Pancreas (tissue), 10 donors: ENCODE measurements around the gene AIG1. TPM values are rescaled to one million over a fixed set of nuclear protein-coding genes. Genes with fewer than 3 reads are reported as not detected.
"Not testable (repeated sequence)": the region's sequence is repeated elsewhere in the genome, so short reads cannot be mapped to it uniquely, and the experiment has no call there.

Source experiments
- ATAC-seq, 4 donors: fragments of 200-7000 bp; cut with Tn5 transposase; one replicate each; pipeline versions ENCODE4 v1.8.0 to v1.9.1; 2020; ENCODE audit warnings: mild to moderate bottlenecking in 4 of 4, moderate library complexity in 4 of 4
- DNase-seq, 6 donors: peaks; one replicate each; pipeline ENCODE4 v3.0.0-alpha.2; 2020
- FAIRE-seq: peaks from 2 replicates; lab custom pipeline; 2012; peaks lifted over from hg19 to GRCh38; lab: Jason Lieb, UNC
- H3K27ac ChIP-seq, 4 donors: fragments of 200-600 bp; sonication (generic); 1 replicate in 3 of 4; 2 replicates in 1 of 4; pipeline versions ENCODE4 v1.5.0 to v1.8.0; 2020
- H3K27me3 ChIP-seq, 4 donors: fragments of 200-600 bp; one replicate each; pipeline ENCODE4 v1.8.0; 2021
- H3K36me3 ChIP-seq, 3 donors: fragments of 200-600 bp; sonication (generic) in 1 of 3; one replicate each; pipeline versions ENCODE4 v1.5.0 to v1.8.0; 2020 to 2021
- H3K4me1 ChIP-seq, 3 donors: fragments of 200-600 bp; one replicate each; pipeline ENCODE4 v1.8.0; 2021
- H3K4me3 ChIP-seq, 4 donors: fragments of 200-600 bp; sonication (generic) in 2 of 4; one replicate each; pipeline versions ENCODE4 v1.5.0 to v1.8.0; 2020 to 2021
- H3K9me3 ChIP-seq, 4 donors: fragments of 200-600 bp; one replicate each; pipeline ENCODE4 v1.8.0; 2021
- WGBS, 2 donors: extraction: QIAGEN DNeasy Blood & Tissue Kit; methylation state at CpG; one replicate each; pipeline ENCODE4 v1.1.7; 2013; 5-methylcytosine and 5-hydroxymethylcytosine counted together
- intact Hi-C, 3 donors: fragments of 100-400 bp; cut with DNase I; formaldehyde crosslinking; loops; one replicate each; pipeline versions ENCODE4 v1.11.1 to v1.14.2; 2022
- polyA plus RNA-seq, 2 donors: library from polyadenylated mRNA; stranded (reverse); fragments of 200-250 nt; gene quantifications; one replicate each; pipeline ENCODE4 v1.2.3, GENCODE V29; 2013
- total RNA-seq, 6 donors: library from RNA; stranded (reverse); fragmentation: NEBNext Ultra II Directional in 4 of 6; extraction: Animal tissue kit (Norgen Biotek cat#: 25700) in 4 of 6; gene quantifications; one replicate each; pipeline versions ENCODE4 v1.2.1 to v1.2.4, GENCODE V29; 2021 to 2023
- TF ChIP-seq, protein P1 (sequence below), 4 donors: fragments of 200-600 bp; sonication (generic) in 3 of 4; IDR thresholded peaks; one replicate each; pipeline versions ENCODE4 v1.5.0 to v1.8.0; 2021; ENCODE audit warnings: antibody characterized with exemption in 4 of 4
- donor health status: healthy with polysubstance abuse.
- donor health status: DM: no; HTN: no; CAD: no; lungs with moderate emphysema.
- donor health status: DM: no; HTN: no; CAD: no.
- donor health status: control.
- donor health status: control.
- donor health status: Bipolar disorder and iron deficiency.
- donor health status: DM: yes; HTN: yes; CAD: no.
- donor health status: DM: no; HTN: no; CAD: no.
- donor health status: DM: no; HTN: no; CAD: no.
- donor health status: DM: yes; HTN: yes; CAD: no.

The AIG1 gene
- total RNA-seq, result 10 to 100 TPM in 4 of 6 donors, 1 to 10 TPM in 2; 8.7 to 18.7 (median 12.8) TPM
- 10 to 100 TPM; 16.5 to 28.9 TPM for polyA plus RNA-seq

GRCh38 chr6:143060806-143061596 is at the start of gene AIG1:
Gene AIG1, plus strand, starts transcription at chr6:143060889. Its CDS starts 37 bp downstream, at chr6:143060926.
- TF ChIP-seq, protein P1, sequence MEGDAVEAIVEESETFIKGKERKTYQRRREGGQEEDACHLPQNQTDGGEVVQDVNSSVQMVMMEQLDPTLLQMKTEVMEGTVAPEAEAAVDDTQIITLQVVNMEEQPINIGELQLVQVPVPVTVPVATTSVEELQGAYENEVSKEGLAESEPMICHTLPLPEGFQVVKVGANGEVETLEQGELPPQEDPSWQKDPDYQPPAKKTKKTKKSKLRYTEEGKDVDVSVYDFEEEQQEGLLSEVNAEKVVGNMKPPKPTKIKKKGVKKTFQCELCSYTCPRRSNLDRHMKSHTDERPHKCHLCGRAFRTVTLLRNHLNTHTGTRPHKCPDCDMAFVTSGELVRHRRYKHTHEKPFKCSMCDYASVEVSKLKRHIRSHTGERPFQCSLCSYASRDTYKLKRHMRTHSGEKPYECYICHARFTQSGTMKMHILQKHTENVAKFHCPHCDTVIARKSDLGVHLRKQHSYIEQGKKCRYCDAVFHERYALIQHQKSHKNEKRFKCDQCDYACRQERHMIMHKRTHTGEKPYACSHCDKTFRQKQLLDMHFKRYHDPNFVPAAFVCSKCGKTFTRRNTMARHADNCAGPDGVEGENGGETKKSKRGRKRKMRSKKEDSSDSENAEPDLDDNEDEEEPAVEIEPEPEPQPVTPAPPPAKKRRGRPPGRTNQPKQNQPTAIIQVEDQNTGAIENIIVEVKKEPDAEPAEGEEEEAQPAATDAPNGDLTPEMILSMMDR (IDR thresholded peaks at IDR 0.05), result no peak
- Histone ChIP-seq H3K4me3 (peak within 1 kb of the TSS; percentile 77 to 89 (median 82)), H3K4me1 (peaks cover 0 to 13% (median 0%) of the 10 kb centered on the region in 3 donors), H3K9me3 (no peaks in the 10 kb centered on the region), H3K36me3 (no peaks in the 10 kb centered on the region), H3K27ac (peak within 1 kb of the TSS; percentile 83 to 97 (median 96)), H3K27me3 (no peaks in the 10 kb centered on the region)
- 2 to 3% methylated on average over 29 to 50 of the region's 50 CpGs for WGBS, 2 donors
- intact Hi-C loops, result no loop called here
- peak; percentile 51 to 88 (median 58) for ATAC-seq
- no peak for FAIRE-seq
- DNase-seq, result peak in 3 of 6 donors; percentile 75 to 92 (median 81)

GRCh38 chr6:143014764-143015163 is 45.9 kb upstream of the AIG1 start:
- H3K27ac ChIP-seq, result no peak overlapping the region
- no peak for ATAC-seq
- H3K4me3 ChIP-seq, result no peak overlapping the region
- no peaks in the 10 kb centered on the region for H3K4me1 ChIP-seq
- H3K27me3 ChIP-seq, result no peaks in the 10 kb centered on the region
- TF ChIP-seq, protein P1 (IDR thresholded peaks at IDR 0.05), result no peak
- DNase-seq, result no peak
- H3K36me3 ChIP-seq, result no peaks in the 10 kb centered on the region
- no peaks in the 10 kb centered on the region for H3K9me3 ChIP-seq
- FAIRE-seq, result no peak
- intact Hi-C loops, result no loop called here
- 69 to 70% methylated on average over 2 of the region's 2 CpGs for WGBS, 2 donors

GRCh38 chr6:143015300-143015706 is 45.4 kb upstream of the AIG1 start:
- WGBS, 2 donors, result 82 to 89% methylated on average over 4 of the region's 4 CpGs
- FAIRE-seq, result no peak
- H3K4me1 ChIP-seq, result no peaks in the 10 kb centered on the region
- TF ChIP-seq, protein P1 (IDR thresholded peaks at IDR 0.05), result no peak
- no peaks in the 10 kb centered on the region for H3K27me3 ChIP-seq
- DNase-seq, result no peak
- H3K27ac ChIP-seq, result no peak overlapping the region
- H3K9me3 ChIP-seq, result no peaks in the 10 kb centered on the region
- no peak for ATAC-seq
- intact Hi-C loops, result no loop called here
- H3K4me3 ChIP-seq, result no peak overlapping the region
- no peaks in the 10 kb centered on the region for H3K36me3 ChIP-seq

- intact Hi-C loops, result no loop called here
- FAIRE-seq (no peak), DNase-seq (no peak), ATAC-seq (no peak)
- no peak overlapping the region for H3K27ac ChIP-seq
- H3K4me1 ChIP-seq, result no peaks in the 10 kb centered on the region
- no peaks in the 10 kb centered on the region for H3K27me3 ChIP-seq
- TF ChIP-seq, protein P1 (IDR thresholded peaks at IDR 0.05), result no peak
- WGBS, 2 donors, result 58 to 71% methylated on average over 5 of the region's 5 CpGs
- no peaks in the 10 kb centered on the region for H3K9me3 ChIP-seq
- no peak overlapping the region for H3K4me3 ChIP-seq
- no peaks in the 10 kb centered on the region for H3K36me3 ChIP-seq
Measured at GRCh38 chr6:143018955-143019354, 41.7 kb upstream of the AIG1 start.

DNA sequence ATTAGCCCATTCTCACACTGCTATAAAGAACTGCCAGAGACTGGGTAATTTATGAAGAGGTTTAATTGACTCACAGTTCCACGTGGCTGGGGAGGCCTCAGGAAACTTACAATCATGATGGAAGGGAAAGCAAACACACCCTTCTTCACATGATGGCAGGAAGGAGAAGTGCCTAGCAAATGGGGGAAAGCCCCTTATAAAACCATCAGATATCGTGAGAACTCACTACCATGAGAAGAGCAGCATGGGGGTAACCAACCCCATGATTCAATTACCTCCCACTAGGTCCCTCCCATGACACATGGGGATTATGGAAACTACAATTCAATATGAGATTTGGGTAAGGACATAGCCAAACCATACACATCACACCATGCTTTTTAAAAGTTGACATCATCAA is 39.8 kb upstream of the AIG1 start:
- not testable (repeated sequence) for DNase-seq, H3K36me3 ChIP-seq, H3K4me1 ChIP-seq, H3K27me3 ChIP-seq, ATAC-seq, H3K9me3 ChIP-seq, FAIRE-seq, H3K27ac ChIP-seq, H3K4me3 ChIP-seq
- intact Hi-C loops, result loop anchor here in 1 of 3 donors (10.0 kb wide), 1 partner anchor 326 kb away; no protein-coding TSS in a partner anchor
- 58 to 67% methylated on average over 2 of the region's 2 CpGs for WGBS, 2 donors
